Right lobe of liver (tissue), 4 donors: ENCODE measurements around the gene ASXL1.

Experiments
- POLR2A ChIP-seq: fragments of 450-650 bp; IDR thresholded peaks from one replicate; pipeline ENCODE4 v1.6.1; 2017; ENCODE audit warnings: antibody characterized with exemption, mild to moderate bottlenecking
- TF ChIP-seq, protein P1 (sequence below), 4 donors: fragments of 200-600 bp in 3 of 4; fragments of 450-650 bp in 1 of 4; IDR thresholded peaks; one replicate each; pipeline versions ENCODE4 v1.5.1 to v1.8.0; 2016 to 2022; ENCODE audit warnings: antibody characterized with exemption in 4 of 4, mild to moderate bottlenecking in 2 of 4
- donor health status: DM: no; HTN: no; CAD: no.
- donor health status: DM: no; HTN: no; CAD: no.
- donor health status: DM: no; HTN: yes; CAD: no.

DNA sequence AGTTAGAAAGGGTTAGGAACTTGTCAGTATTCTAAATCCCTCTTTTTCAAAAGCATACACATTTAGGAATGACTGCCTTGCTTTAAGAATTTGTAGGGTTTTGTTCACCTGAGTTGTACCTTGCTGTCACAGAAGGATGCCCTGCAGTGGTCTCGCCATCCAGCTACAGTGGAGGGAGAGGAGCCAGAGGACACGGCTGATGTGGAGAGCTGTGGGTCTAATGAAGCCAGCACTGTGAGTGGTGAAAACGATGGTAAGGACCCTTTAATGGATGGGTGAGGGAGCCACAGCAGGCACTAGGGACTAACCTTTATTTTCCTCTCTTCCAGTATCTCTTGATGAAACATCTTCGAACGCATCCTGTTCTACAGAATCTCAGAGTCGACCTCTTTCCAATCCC lies 69.9 kb downstream of the ASXL1 start:
- TF ChIP-seq, protein P1, sequence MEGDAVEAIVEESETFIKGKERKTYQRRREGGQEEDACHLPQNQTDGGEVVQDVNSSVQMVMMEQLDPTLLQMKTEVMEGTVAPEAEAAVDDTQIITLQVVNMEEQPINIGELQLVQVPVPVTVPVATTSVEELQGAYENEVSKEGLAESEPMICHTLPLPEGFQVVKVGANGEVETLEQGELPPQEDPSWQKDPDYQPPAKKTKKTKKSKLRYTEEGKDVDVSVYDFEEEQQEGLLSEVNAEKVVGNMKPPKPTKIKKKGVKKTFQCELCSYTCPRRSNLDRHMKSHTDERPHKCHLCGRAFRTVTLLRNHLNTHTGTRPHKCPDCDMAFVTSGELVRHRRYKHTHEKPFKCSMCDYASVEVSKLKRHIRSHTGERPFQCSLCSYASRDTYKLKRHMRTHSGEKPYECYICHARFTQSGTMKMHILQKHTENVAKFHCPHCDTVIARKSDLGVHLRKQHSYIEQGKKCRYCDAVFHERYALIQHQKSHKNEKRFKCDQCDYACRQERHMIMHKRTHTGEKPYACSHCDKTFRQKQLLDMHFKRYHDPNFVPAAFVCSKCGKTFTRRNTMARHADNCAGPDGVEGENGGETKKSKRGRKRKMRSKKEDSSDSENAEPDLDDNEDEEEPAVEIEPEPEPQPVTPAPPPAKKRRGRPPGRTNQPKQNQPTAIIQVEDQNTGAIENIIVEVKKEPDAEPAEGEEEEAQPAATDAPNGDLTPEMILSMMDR (IDR thresholded peaks at IDR 0.05): no peak
- TF ChIP-seq POLR2A: no peak
